PC-9 (cell line): Measurements from ENCODE around the gene PTX3. TPM values are rescaled to one million over a fixed set of nuclear protein-coding genes. Genes with fewer than 3 reads are reported as not detected.

Source experiments
- BruUV-seq: library from RNA; stranded (reverse); fragments of 400-500 nt; replicated peaks from 2 replicates; lab custom pipeline; 2021; lab: Mats Ljungman, UMichigan
- CTCF ChIA-PET: fragments of 300-600 bp; sonication (Branson Sonifier 250); formaldehyde crosslinking; loops from one replicate; lab custom pipeline; 2022; ENCODE audit warnings: antibody characterized with exemption; lab: Charles Lee
- POLR2A ChIA-PET: fragments of 300-600 bp; sonication (Branson Sonifier 250); formaldehyde crosslinking; loops from one replicate; lab custom pipeline; 2022; ENCODE audit warnings: antibody characterized with exemption; ENCODE audit not compliant: unreplicated experiment; lab: Charles Lee
- DNase-seq, 2 experiments: peaks; one replicate each; pipeline versions ENCODE4 v3.0.0 to v3.0.0-alpha.2; 2015 to 2022; ENCODE audit warnings: mixed read lengths in 1 of 2
- H2AFZ ChIP-seq: fragments of 200-600 bp; sonication (generic); 2 replicates; pipeline ENCODE4 v1.8.1; 2017; ENCODE audit warnings: antibody characterized with exemption
- H3F3A ChIP-seq: fragments of 200-600 bp; sonication (generic); 2 replicates; pipeline ENCODE4 v1.8.1; 2017; ENCODE audit warnings: antibody characterized with exemption, mild to moderate bottlenecking, low read depth; ENCODE audit not compliant: insufficient read depth
- H3K27ac ChIP-seq: fragments of 200-600 bp; sonication (generic); 2 replicates; pipeline ENCODE4 v1.6.1; 2016; ENCODE audit warnings: mixed run types
- H3K27me3 ChIP-seq: fragments of 200-600 bp; sonication (generic); 2 replicates; pipeline ENCODE4 v1.6.1; 2016; ENCODE audit warnings: low read depth, mixed run types; ENCODE audit not compliant: insufficient read depth
- H3K36me3 ChIP-seq: fragments of 200-600 bp; sonication (generic); 2 replicates; pipeline ENCODE4 v1.6.1; 2016; ENCODE audit warnings: low read depth, mixed run types
- H3K4me1 ChIP-seq: fragments of 200-600 bp; sonication (generic); replicated peaks from 2 replicates; pipeline ENCODE4 v1.6.1; 2016; ENCODE audit warnings: mixed run types; ENCODE audit not compliant: insufficient read depth
- H3K4me2 ChIP-seq: fragments of 200-600 bp; sonication (generic); 2 replicates; pipeline ENCODE4 v1.6.1; 2017; ENCODE audit warnings: mixed run types
- H3K4me3 ChIP-seq: fragments of 200-600 bp; sonication (generic); 2 replicates; pipeline ENCODE4 v1.6.1; 2016; ENCODE audit warnings: mixed run types
- H3K79me2 ChIP-seq: fragments of 200-600 bp; sonication (generic); 2 replicates; pipeline ENCODE4 v1.6.1; 2017; ENCODE audit warnings: low read depth, mixed run types
- H3K9me2 ChIP-seq: fragments of 200-600 bp; sonication (generic); 2 replicates; pipeline ENCODE4 v1.8.1; 2017; ENCODE audit warnings: mild to moderate bottlenecking; ENCODE audit not compliant: insufficient read depth
- H3K9me3 ChIP-seq: fragments of 200-600 bp; sonication (generic); 2 replicates; pipeline ENCODE4 v1.8.1; 2016; ENCODE audit warnings: low read depth; ENCODE audit not compliant: insufficient read depth
- H4K20me1 ChIP-seq: fragments of 200-600 bp; sonication (generic); 2 replicates; pipeline ENCODE4 v1.8.1; 2017; ENCODE audit not compliant: insufficient read depth
- EZH2 ChIP-seq: fragments of 200-600 bp; sonication (generic); IDR thresholded peaks from 2 replicates; pipeline ENCODE4 v1.8.0; 2017; ENCODE audit warnings: antibody characterized with exemption, low read depth
- intact Hi-C: fragments of 100-400 bp; cut with micrococcal nuclease; formaldehyde crosslinking; loops from one replicate; pipeline ENCODE4 v1.10.0; 2022; ENCODE audit not compliant: unreplicated experiment
- total RNA-seq: library from RNA; stranded (reverse); gene quantifications from 2 replicates; pipeline ENCODE4 v1.2.3, GENCODE V29; 2021
- TF ChIP-seq, protein P1 (sequence below): fragments of 200-600 bp; sonication (generic); conservative IDR thresholded peaks from 2 replicates; pipeline ENCODE4 v1.6.1; 2017; ENCODE audit warnings: mixed run types, antibody characterized with exemption, mild to moderate bottlenecking, moderate library complexity

PTX3 gene
- total RNA-seq, 1 experiment from 2014 or later = 0.59 TPM

DNA sequence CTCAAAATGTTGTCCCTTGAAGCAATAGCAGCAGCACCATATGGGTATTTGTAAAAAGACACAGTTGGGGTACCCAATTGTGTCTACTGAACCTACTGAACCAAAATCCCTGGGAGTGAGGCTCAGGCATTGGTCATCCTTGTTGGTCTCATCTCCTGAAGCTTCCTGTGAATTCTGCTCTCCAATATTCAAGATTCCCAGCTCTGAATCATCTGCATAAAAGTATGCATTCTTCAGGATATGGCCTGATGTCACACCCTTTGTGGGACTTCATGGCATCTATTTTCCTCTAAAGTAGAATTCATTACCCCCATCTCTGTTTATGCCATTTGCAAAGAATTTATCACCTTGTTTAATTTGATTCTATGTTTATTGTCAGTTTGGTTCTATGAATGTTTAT lies 13.3 kb upstream of the PTX3 start:
- no TSS peak for BruUV-seq
- no peak overlapping the region for H3K27ac ChIP-seq
- no peaks in the 10 kb centered on the region for H3K4me1 ChIP-seq
- H3K4me2 ChIP-seq = no peak overlapping the region
- no peak for DNase-seq
- H3K4me3 ChIP-seq = no peak overlapping the region
- no peaks in the 10 kb centered on the region for H3F3A ChIP-seq
- no peaks in the 10 kb centered on the region for H4K20me1 ChIP-seq
- H3K27me3 ChIP-seq = no peaks in the 10 kb centered on the region
- H3K36me3 ChIP-seq = no peaks in the 10 kb centered on the region
- POLR2A ChIA-PET = interaction anchor here (0.7 kb wide), 1 partner anchor 70 kb away, joined by 3 read pairs; no protein-coding TSS in a partner anchor
- intact Hi-C loops = no loop called here
- H3K9me2 ChIP-seq = 0 out of 2 replicates have a peak, but pooled peaks cover 4% of the 10 kb centered on the region
- H3K9me3 ChIP-seq = no peaks in the 10 kb centered on the region
- TF ChIP-seq, protein P1, sequence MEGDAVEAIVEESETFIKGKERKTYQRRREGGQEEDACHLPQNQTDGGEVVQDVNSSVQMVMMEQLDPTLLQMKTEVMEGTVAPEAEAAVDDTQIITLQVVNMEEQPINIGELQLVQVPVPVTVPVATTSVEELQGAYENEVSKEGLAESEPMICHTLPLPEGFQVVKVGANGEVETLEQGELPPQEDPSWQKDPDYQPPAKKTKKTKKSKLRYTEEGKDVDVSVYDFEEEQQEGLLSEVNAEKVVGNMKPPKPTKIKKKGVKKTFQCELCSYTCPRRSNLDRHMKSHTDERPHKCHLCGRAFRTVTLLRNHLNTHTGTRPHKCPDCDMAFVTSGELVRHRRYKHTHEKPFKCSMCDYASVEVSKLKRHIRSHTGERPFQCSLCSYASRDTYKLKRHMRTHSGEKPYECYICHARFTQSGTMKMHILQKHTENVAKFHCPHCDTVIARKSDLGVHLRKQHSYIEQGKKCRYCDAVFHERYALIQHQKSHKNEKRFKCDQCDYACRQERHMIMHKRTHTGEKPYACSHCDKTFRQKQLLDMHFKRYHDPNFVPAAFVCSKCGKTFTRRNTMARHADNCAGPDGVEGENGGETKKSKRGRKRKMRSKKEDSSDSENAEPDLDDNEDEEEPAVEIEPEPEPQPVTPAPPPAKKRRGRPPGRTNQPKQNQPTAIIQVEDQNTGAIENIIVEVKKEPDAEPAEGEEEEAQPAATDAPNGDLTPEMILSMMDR = no peak
- TF ChIP-seq EZH2 = no peak
- H2AFZ ChIP-seq = no peak overlapping the region
- CTCF ChIA-PET = no interaction called here
- no peaks in the 10 kb centered on the region for H3K79me2 ChIP-seq

DNA sequence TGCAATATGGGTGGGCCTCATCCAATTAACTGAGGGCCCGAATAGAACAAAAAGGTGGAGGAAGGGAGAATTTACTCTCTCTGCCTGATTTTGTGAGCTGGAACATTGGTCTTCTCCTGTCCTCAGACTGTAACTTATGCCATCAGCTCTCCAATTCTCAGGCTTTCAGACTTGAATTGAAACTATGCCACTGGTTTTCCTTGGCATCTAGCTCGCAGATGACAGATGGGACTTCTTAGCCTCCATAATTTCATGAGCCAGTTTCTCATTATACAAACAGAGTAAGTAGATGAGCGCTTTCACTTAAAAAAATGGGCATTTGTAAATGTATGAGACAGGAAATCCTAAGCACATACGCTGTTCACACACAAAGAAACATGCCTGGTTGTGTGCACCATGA lies 8.7 kb upstream of the PTX3 start:
- Histone ChIP-seq H3K4me3 (no peak overlapping the region), H3F3A (no peaks in the 10 kb centered on the region), H3K4me1 (no peaks in the 10 kb centered on the region), H4K20me1 (no peaks in the 10 kb centered on the region), H3K27me3 (no peaks in the 10 kb centered on the region), H3K79me2 (no peaks in the 10 kb centered on the region), H3K9me3 (no peaks in the 10 kb centered on the region), H2AFZ (no peak overlapping the region), H3K36me3 (no peaks in the 10 kb centered on the region), H3K27ac (no peak overlapping the region), H3K4me2 (no peak overlapping the region), H3K9me2 (0 out of 2 replicates have a peak, but pooled peaks cover under 1% of the 10 kb centered on the region)
- ChIA-PET POLR2A (no interaction called here), CTCF (no interaction called here)
- DNase-seq = no peak
- intact Hi-C loops = no loop called here
- no TSS peak for BruUV-seq
- TF ChIP-seq, protein P1 = no peak
- TF ChIP-seq EZH2 = no peak

DNA sequence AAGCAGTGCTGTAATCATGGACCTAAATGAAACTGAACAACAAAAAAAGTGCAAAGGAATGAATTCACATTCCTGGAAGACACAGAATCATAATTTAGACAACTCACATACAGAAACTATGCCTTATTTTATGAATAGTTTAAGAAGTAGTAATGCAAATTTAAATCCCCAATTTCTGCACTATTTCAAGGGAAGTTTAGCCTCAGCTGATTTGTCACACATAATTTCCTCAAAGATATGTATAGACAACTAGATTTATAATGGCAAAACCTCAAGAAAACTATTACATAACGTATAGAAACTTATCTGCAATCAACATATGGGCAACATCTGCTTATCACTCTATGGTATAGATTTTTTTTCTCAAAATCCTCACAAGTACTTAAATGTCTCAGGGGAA lies 7.8 kb upstream of the PTX3 start:
- Histone ChIP-seq H3K4me2 (no peak overlapping the region), H3K27me3 (no peaks in the 10 kb centered on the region), H4K20me1 (no peaks in the 10 kb centered on the region), H3K9me3 (no peaks in the 10 kb centered on the region), H3K27ac (no peak overlapping the region), H3K36me3 (no peaks in the 10 kb centered on the region), H3K79me2 (no peaks in the 10 kb centered on the region), H3K4me1 (no peaks in the 10 kb centered on the region), H3K9me2 (no peaks in the 10 kb centered on the region), H2AFZ (no peak overlapping the region), H3F3A (no peaks in the 10 kb centered on the region), H3K4me3 (no peak overlapping the region)
- no TSS peak for BruUV-seq
- CTCF ChIA-PET = no interaction called here
- DNase-seq = no peak
- TF ChIP-seq, protein P1 = no peak
- POLR2A ChIA-PET = no interaction called here
- intact Hi-C loops = no loop called here
